Natural killer cell (primary cell): Measurements from ENCODE around the gene SPOCK2. TPM values are rescaled to one million over a fixed set of nuclear protein-coding genes. Genes with fewer than 3 reads are reported as not detected.

ENCODE experiments used
- ATAC-seq, 3 donors: fragments of 150-1000 bp in 2 of 3; fragments of 200-7000 bp in 1 of 3; cut with Tn5 transposase; 1 replicate in 1 of 3; 2 replicates in 2 of 3; pipeline ENCODE4 v1.10.0; 2021; ENCODE audit warnings: mild to moderate bottlenecking in 2 of 3, moderate library complexity in 2 of 3
- DNase-seq, 2 donors: peaks; one replicate each; pipeline versions ENCODE4 v3.0.0 to v3.0.0-alpha.2; 2013 to 2021; ENCODE audit warnings: mixed read lengths in 1 of 2
- H3K27ac ChIP-seq: one replicate; pipeline ENCODE4 v1.5.1; 2013; ENCODE audit warnings: mild to moderate bottlenecking, low read length
- H3K27me3 ChIP-seq: one replicate; pipeline ENCODE4 v1.6.1; 2013; ENCODE audit warnings: low read length; ENCODE audit not compliant: control insufficient read depth, insufficient read depth
- H3K36me3 ChIP-seq: one replicate; pipeline ENCODE4 v1.6.1; 2013; ENCODE audit warnings: low read length; ENCODE audit not compliant: control insufficient read depth, insufficient read depth
- H3K4me1 ChIP-seq: one replicate; pipeline ENCODE4 v1.6.1; 2013; ENCODE audit warnings: low read length; ENCODE audit not compliant: control insufficient read depth, insufficient read depth
- H3K4me3 ChIP-seq: one replicate; pipeline ENCODE4 v1.5.1; 2013; ENCODE audit warnings: low read length
- H3K9me3 ChIP-seq: one replicate; pipeline ENCODE4 v1.6.1; 2013; ENCODE audit warnings: low read length; ENCODE audit not compliant: control insufficient read depth, insufficient read depth
- H3K27ac Mint-ChIP-seq, 2 donors: one replicate each; pipeline ENCODE4 v1.8.0; 2022; ENCODE audit warnings: mild to moderate bottlenecking in 2 of 2, mixed read lengths in 2 of 2, moderate library complexity in 1 of 2
- H3K27me3 Mint-ChIP-seq, 2 donors: one replicate each; pipeline ENCODE4 v1.8.0; 2022; ENCODE audit warnings: low read depth in 2 of 2, mixed read lengths in 2 of 2
- H3K36me3 Mint-ChIP-seq: one replicate; pipeline ENCODE4 v1.8.0; 2022; ENCODE audit warnings: mixed read lengths
- H3K4me1 Mint-ChIP-seq, 2 donors: one replicate each; pipeline ENCODE4 v1.8.0; 2022; ENCODE audit warnings: mixed read lengths in 2 of 2
- H3K4me3 Mint-ChIP-seq: one replicate; pipeline ENCODE4 v1.8.0; 2022; ENCODE audit warnings: mild to moderate bottlenecking, moderate library complexity, mixed read lengths
- H3K9me3 Mint-ChIP-seq, 2 donors: one replicate each; pipeline ENCODE4 v1.8.0; 2022; ENCODE audit warnings: mixed read lengths in 2 of 2
- CTCF ChIP-seq: fragments of 200-600 bp; IDR thresholded peaks from one replicate; pipeline ENCODE4 v1.8.0; 2022; ENCODE audit warnings: antibody characterized with exemption
- WGBS: methylation state at CpG from one replicate; pipeline ENCODE4 v1.1.7; 2013; ENCODE audit warnings: missing lambda C conversion rate; ENCODE audit not compliant: insufficient coverage; 5-methylcytosine and 5-hydroxymethylcytosine counted together
- intact Hi-C: fragments of 100-400 bp; cut with micrococcal nuclease; formaldehyde crosslinking; loops from one replicate; pipeline ENCODE4 v1.14.2; 2022
- total RNA-seq, 4 donors: library from RNA; stranded (reverse); fragments of 120-200 nt in 1 of 4; gene quantifications; one replicate each; pipeline versions ENCODE4 v1.2.3 to v1.2.4, GENCODE V29; 2013 to 2022

SPOCK2 gene
- total RNA-seq, 3 donors from 2014 or later (not counting 1 experiment from before 2014, with no cell fraction given), result 258 to 329 (median 293) TPM

- Mint-ChIP-seq H3K36me3 (no peaks in the 10 kb centered on the region), H3K4me3 (no peak overlapping the region), H3K9me3 (no peaks in the 10 kb centered on the region), H3K27ac (no peak overlapping the region), H3K27me3 (no peaks in the 10 kb centered on the region), H3K4me1 (no peaks in the 10 kb centered on the region)
- no peaks in the 10 kb centered on the region for H3K9me3 ChIP-seq
- no peaks in the 10 kb centered on the region for H3K36me3 ChIP-seq
- WGBS, result 87% methylated on average over 9 of the region's 9 CpGs
- H3K27ac ChIP-seq, result no peak overlapping the region
- TF ChIP-seq CTCF, result no peak
- H3K4me3 ChIP-seq, result no peak overlapping the region
- H3K27me3 ChIP-seq, result no peaks in the 10 kb centered on the region
- intact Hi-C loops, result no loop called here
- DNase-seq (no peak), ATAC-seq (no peak)
- H3K4me1 ChIP-seq, result no peaks in the 10 kb centered on the region
Measured at GRCh38 chr10:72009051-72009424, 79.3 kb downstream of the SPOCK2 start.

Other genes starting within 250 kb of the SPOCK2 start
- 100 to 1,000 TPM; 324 to 488 (median 428) TPM for gene PSAP, start 237.3 kb downstream of the SPOCK2 start, total RNA-seq
- not detected for gene CHST3, start 124.2 kb downstream of the SPOCK2 start, total RNA-seq
- 10 to 100 TPM; 70.9 to 77.0 (median 71.0) TPM for gene ANAPC16, start 127.5 kb upstream of the SPOCK2 start, total RNA-seq
- 10 to 100 TPM; 26.0 to 35.2 (median 29.3) TPM for gene ASCC1, start 127.7 kb upstream of the SPOCK2 start, total RNA-seq
- gene DDIT4, start 185.4 kb upstream of the SPOCK2 start, total RNA-seq, result 100 to 1,000 TPM; 174 to 232 (median 200) TPM